RPMI7951 (cell line): ENCODE data around the gene ACHE. TPM values are rescaled to one million over a fixed set of nuclear protein-coding genes. Genes with fewer than 3 reads are reported as not detected.
"Not testable (repeated sequence)": the region's sequence is repeated elsewhere in the genome, so short reads cannot be mapped to it uniquely, and the experiment has no call there.

Experiments
- DNase-seq: peaks from one replicate; pipeline ENCODE4 v3.0.0-alpha.2; 2012; ENCODE audit warnings: low read depth
- total RNA-seq: library from RNA; depleted of rRNA; stranded (reverse); fragments of >200 nt; shearing (Covaris generic); gene quantifications from 2 replicates; pipeline ENCODE4 v1.2.3, GENCODE V29; 2014; rRNA removed

The ACHE gene
- total RNA-seq, result not detected in 2 replicates

DNA sequence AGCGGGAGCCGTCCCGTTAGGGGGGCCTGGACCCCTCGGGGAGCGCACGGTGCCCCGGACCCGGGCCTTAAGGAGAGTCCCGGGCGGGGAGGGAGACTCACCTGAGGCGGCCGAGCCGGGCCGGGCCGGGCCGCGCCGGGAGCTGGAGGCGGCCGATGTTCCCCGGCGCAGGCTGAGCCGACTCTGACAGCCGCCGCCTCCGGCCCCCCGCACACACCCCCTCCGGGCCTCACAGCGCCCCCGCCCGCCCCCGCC lies at the start of gene ACHE:
Gene ACHE (minus strand): TSS at position 188 of the 255 bp plus-strand sequence. CDS start 1,656 bp downstream, outside the sequence.
- DNase-seq, result no peak

DNA sequence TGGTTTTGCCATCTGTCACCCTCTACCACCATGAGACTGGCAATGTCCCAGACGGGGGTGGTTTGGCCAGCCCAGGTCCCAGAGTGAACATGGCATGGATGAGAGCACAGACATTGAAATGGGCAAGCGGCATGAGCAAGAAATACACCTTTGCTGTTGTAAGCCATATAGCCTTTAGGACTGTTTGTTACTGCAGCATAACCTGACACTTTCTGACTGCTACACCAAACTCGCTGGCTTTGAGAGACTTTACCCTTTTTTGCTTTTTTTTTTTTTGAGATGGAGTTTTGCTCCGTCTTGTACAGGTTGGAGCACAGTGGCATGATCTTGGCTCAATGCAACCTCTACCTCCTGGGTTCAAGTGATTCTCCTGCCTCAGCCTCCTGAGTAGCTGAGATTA lies 48.5 kb upstream of the ACHE start:
- DNase-seq, result no peak

DNA sequence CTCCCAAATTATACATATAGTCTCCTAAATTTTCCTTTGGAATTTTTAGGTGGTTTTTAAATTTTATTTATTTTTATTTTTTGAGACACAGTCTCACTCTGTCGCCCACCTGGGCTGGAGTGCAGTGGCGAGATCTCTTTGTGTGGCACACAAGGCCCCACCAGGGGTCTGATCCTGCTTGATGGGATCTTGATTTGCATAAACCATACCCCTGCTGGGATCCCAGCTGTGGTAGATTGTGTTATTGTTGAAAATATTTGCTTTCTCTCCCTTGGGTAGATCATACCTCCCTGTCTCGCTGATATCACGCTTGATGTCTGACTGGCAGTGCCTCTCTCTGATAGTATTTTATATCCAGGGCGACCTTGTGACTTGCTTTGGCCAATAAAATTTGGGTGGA lies 48.0 kb upstream of the ACHE start:
- no peak for DNase-seq

DNA sequence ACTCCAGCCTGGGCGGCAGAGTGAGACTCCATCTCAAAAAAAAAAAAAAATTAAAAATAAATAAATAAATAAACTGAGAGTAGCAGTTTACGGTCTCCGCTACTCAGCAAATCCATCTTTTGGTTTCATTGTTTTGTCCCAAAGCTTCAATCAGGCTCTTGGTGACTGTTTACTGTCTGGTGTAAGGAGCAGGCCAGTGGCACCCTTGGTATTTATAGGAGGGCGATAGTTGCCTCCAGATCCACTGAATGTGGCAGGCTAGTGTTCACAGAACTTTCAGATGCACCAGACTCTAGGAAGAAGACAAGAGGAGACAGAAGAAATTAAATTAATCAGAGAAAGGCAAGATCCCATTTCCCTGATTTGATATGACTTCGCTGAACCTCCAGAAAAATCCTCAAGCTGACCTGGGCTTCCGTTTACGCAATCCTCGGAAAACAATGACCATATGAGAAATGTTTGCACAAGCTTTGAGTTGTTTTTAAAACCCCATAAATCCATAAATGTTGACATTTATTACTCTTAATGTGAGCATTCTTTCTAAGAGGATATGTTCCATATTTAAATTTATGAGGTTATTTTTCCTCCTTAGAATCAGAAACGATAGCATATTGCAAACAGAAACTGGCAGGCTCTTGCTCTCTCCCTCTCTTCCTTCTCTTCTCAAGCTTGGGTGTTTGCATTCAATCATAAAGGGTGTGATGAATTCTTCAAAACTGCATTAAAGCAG lies 46.5 kb upstream of the ACHE start:
- no peak for DNase-seq

DNA sequence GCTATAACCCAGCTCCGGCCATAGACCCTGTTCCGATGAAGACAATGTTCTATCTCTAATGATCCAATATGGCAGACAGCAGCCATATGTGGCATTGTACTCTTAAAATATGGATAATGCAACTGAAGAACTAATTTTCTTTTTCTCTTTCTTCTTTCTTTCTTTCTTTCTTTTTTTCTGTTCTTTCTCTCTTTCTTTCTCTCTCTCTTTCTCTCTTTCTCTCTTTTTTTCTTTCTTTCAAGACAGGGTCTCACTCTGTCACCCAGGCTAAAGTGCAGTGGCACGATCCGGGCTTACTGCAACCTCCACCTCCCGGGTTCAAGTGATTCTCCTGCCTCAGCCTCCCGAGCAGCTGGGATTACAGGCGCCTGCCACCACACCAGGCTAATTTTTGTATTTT lies 40.5 kb upstream of the ACHE start:
- not testable (repeated sequence) for DNase-seq

- not testable (repeated sequence) for DNase-seq
Measured at GRCh38 chr7:100935381-100935780, 39.7 kb upstream of the ACHE start.

- DNase-seq, result no peak
Measured at GRCh38 chr7:100933734-100934133, 38.0 kb upstream of the ACHE start.

- DNase-seq, result no peak
Measured at GRCh38 chr7:100929808-100930174, 34.1 kb upstream of the ACHE start.

- DNase-seq, result not testable (repeated sequence)
Measured at GRCh38 chr7:100923616-100924015, 27.9 kb upstream of the ACHE start.

- no peak for DNase-seq
Measured at GRCh38 chr7:100921039-100921438, 25.4 kb upstream of the ACHE start.

DNA sequence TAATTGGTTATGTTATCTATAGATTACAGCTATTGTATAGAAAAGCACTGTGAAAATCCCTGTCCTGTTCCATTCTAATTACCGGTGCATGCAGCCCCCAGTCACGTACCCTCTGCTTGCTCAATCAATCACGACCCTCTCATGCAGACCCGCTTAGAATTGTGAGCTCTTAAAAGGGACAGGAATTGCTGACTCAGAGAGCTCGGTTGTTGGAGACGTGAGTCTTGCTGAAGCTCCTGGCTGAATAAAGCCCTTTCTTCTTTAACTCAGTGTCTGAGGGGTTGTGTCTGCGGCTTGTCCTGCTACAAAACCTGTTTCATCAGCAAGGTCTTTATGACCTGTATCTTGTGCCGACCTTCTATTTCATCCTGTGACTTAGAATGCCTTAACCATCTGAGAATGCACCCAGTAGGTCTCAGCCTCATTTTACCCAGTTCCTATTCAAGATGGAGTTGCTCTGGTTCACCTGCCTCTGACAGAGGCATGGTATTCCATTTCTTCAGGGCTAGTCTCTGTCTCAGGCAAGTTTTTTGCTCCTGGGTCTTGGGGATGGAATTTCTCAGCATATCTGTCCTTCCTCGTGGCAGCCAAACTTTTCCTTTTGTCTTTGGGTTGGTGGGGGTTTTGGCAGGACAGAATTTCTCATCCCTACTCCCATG lies 24.2 kb upstream of the ACHE start:
- DNase-seq, result not testable (repeated sequence)

DNA sequence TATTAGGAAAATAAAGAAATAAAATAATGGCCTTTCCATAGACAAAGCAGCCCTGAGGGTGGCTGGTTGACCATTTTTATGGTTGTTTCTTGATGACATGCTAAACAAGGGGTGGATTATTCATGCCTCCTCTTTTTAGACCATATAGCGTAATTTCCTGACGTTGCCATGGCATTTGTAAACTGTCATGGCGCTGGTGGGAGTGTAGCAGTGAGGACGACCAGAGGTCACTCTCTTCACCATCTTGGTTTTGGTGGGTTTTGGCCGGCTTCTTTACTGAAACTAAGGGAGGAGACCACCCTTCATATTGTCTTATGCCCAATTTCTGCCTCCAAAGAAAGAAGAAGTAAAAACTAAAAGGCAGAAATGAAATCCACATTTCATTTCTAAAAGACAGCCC lies 23.6 kb upstream of the ACHE start:
- not testable (repeated sequence) for DNase-seq

- peak; percentile 33 for DNase-seq
Measured at GRCh38 chr7:100914879-100915447, 19.3 kb upstream of the ACHE start.

DNA sequence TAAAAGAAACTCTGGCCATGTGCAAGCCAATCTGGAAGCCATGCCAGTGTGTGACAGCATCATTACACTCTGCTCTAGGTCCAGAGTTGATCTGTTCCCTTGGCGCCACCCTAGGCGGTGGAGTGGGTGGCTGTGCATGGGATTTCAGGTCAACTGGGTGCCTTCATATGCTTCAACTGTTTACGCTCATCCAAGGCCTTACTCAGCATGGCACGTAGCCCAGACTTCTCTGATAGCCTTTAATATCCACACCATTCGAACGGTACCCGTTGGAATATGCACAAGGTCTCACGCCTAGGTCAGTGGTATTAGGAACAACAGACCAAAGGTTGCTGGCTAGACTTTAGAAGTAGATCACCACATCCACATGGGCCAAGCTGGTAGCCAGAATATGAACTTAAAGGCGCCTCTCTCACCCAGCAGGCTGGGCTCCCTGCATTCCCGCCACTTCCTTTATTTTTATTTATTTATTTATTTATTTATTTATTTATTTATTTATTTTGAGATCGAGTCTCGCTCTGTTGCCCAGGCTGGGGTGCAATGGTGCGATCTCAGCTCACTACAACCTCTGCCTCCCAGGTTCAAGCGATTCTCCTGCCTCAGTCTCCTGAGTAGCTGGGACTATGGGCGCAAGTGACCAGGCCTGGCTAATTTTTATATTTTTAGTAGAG lies 18.7 kb upstream of the ACHE start:
- DNase-seq, result no peak

DNA sequence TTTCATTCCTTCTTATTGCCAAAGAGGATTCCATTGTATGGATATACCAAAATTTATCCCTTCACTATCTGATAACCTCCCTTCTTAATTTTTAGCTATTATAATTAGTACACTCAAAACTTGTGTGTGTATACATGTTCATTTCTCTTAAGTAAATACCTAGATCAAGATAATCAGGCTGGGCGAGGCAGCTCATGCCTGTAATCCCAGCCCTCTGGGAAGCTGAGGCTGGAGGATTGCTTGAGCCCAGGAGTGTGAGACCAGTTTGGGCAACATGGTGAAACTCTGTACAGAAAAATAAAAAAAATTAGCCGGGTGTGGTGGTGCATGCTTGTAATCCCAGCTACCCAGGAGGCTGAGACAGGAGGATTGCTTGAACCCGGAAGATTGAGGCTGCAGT lies 15.8 kb upstream of the ACHE start:
- no peak for DNase-seq

DNA sequence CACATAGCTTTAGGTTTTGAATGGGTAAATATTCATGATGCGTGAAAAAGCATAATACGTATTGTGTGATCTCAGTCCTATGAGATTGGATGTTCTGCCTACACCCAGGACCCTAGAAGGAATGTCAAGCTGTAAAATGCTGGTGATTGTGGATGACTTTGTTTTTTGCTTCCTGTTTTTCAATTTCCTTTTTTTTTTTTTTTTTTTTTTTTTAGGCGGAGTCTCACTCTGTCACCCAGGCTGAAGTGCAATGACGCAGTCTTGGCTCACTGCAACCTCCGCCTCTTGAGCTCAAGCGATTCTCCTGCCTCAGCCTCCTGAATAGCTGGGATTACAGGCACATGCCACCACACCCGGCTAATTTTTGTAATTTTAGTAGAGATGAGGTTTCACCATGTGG lies 14.8 kb upstream of the ACHE start:
- DNase-seq, result not testable (repeated sequence)

- no peak for DNase-seq
Measured at GRCh38 chr7:100908512-100908911, 12.8 kb upstream of the ACHE start.

GRCh38 chr7:100902638-100903037 lies 7.0 kb upstream of the ACHE start:
- DNase-seq, result no peak

DNA sequence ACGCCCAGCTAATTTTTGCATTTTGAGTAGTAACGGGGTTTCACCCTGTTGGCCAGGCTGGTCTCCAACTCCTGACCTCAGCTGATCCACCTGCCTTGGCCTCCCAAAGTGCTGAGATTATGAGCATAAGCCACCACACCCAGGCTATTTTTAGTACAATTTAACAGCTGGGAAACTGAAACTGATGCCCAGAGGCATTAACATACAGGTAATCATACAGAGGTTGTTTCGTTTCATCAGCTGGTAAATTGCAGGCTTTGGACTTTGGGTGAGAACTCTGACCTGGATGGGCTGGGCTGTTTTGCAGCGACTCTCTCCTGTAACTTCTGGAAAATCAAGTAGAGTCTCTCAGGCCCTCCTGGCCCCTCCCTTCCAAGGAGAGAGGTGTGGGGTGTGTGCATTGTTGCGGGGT lies 6.2 kb upstream of the ACHE start:
- no peak for DNase-seq

DNA sequence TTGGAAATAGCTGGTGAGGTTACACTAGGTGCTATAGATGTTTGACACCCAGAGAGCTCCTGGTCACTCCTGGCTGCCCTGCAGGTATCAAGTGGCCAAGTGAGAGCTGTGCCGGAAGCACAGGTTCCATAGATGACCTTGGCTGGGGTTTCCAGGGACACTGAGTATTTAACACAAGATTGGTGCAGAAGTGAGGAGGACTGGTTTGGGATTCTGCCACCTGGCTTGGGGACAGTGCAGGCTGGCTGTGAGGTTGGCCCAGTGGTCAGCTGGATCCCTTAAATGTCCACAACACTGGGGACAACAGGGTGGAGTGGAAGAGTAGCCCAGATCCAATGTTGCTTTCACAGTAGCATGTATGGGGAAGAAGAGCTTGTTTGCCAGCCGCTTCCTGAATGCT lies 5.3 kb upstream of the ACHE start:
- DNase-seq, result no peak

- no peak for DNase-seq
Measured at GRCh38 chr7:100899432-100899831, 3.7 kb upstream of the ACHE start.

- no peak for DNase-seq
Measured at GRCh38 chr7:100897772-100898454, 2.2 kb upstream of the ACHE start.
